ENCODE data around the gene ARPC5.

The ARPC5 gene

GRCh38 chr1:183586455-183586854 lies 49.1 kb downstream of the ARPC5 start:
- no peak for DNase-seq (ENCODE audit: low read depth, low spot score)

- peak; percentile 58 for DNase-seq (ENCODE audit: low read depth, low spot score)
Observed at GRCh38 chr1:183585038-183585437, 50.5 kb downstream of the ARPC5 start.

- DNase-seq (ENCODE audit: low read depth, low spot score): no peak
Observed at GRCh38 chr1:183584147-183584546, 51.4 kb downstream of the ARPC5 start.

- DNase-seq (ENCODE audit: low read depth, low spot score): no peak
Observed at GRCh38 chr1:183583466-183583865, 52.1 kb downstream of the ARPC5 start.

GRCh38 chr1:183582021-183582713 lies 53.4 kb downstream of the ARPC5 start:
- DNase-seq (ENCODE audit: low read depth, low spot score): no peak

- DNase-seq (ENCODE audit: low read depth, low spot score): peak; percentile 74
Observed at GRCh38 chr1:183580281-183580682, 55.3 kb downstream of the ARPC5 start.

- no peak for DNase-seq (ENCODE audit: low read depth, low spot score)
Observed at GRCh38 chr1:183578856-183579255, 56.7 kb downstream of the ARPC5 start.

- no peak for DNase-seq (ENCODE audit: low read depth, low spot score)
Observed at GRCh38 chr1:183577897-183578465, 57.6 kb downstream of the ARPC5 start.

GRCh38 chr1:183576537-183576936 lies 59.0 kb downstream of the ARPC5 start:
- no peak for DNase-seq (ENCODE audit: low read depth, low spot score)

GRCh38 chr1:183575606-183576005 lies 60.0 kb downstream of the ARPC5 start:
- no peak for DNase-seq (ENCODE audit: low read depth, low spot score)

GRCh38 chr1:183572721-183573120 lies 62.9 kb downstream of the ARPC5 start:
- no peak for DNase-seq (ENCODE audit: low read depth, low spot score)

- DNase-seq (ENCODE audit: low read depth, low spot score): no peak
Observed at GRCh38 chr1:183571678-183572268, 63.8 kb downstream of the ARPC5 start.
